GM12892 (cell line): Measurements from ENCODE around the gene CKAP2.

Experiments used
- POLR2A ChIP-seq: IDR thresholded peaks from 2 replicates; pipeline ENCODE4 v1.6.1; 2011; ENCODE audit warnings: low read depth, low read length, control low read depth
- TAF1 ChIP-seq: IDR thresholded peaks from 2 replicates; pipeline ENCODE4 v1.6.1; 2011; ENCODE audit warnings: low read depth, mild to moderate bottlenecking, control low read depth, low read length, borderline replicate concordance

DNA sequence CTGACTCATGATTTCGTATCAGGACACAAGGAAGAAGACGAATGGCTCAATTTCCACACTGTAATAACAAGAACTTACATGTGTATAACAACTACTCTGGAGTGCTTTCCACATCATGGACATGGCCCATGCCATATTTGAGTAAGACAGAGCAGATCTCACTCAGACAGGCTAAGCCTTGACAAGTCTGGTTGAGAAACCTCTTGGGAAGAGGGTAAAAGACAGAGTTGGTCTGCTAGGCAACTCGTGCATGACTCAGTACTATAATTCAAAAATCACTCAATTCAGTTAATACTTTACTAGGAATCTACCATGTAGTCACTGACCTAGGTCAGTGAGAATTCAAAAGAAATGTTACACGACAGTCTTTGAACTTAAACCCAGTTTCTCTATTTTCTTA is 43.6 kb upstream of the CKAP2 start:
- TF ChIP-seq POLR2A (no peak), TAF1 (no peak)
